Osteoblast (primary cell): Measurements from ENCODE around the gene MRPL14. TPM values are rescaled to one million over a fixed set of nuclear protein-coding genes. Genes with fewer than 3 reads are reported as not detected.

Experiments used
- DNase-seq: peaks from one replicate; pipeline ENCODE4 v3.0.0; 2011; ENCODE audit warnings: low spot score, mixed read lengths; ENCODE audit not compliant: insufficient read length; ENCODE audit errors: missing footprints
- H2AFZ ChIP-seq: 2 replicates; pipeline ENCODE4 v1.6.0; 2011; ENCODE audit warnings: mild to moderate bottlenecking, low read length
- H3K27ac ChIP-seq: 2 replicates; pipeline ENCODE4 v1.5.1; 2011; ENCODE audit warnings: mild to moderate bottlenecking, low read depth, low read length, moderate library complexity
- H3K27me3 ChIP-seq: 2 replicates; pipeline ENCODE4 v1.6.0; 2012; ENCODE audit warnings: mild to moderate bottlenecking, control low read depth, inconsistent platforms, low read length, moderate library complexity; ENCODE audit not compliant: insufficient read depth
- H3K36me3 ChIP-seq: 2 replicates; pipeline ENCODE4 v1.5.1; 2011; ENCODE audit warnings: mild to moderate bottlenecking, low read length, control low read depth, moderate library complexity; ENCODE audit not compliant: insufficient read depth
- H3K4me1 ChIP-seq: 2 replicates; pipeline ENCODE4 v1.5.1; 2011; ENCODE audit warnings: mild to moderate bottlenecking, low read length, control low read depth, moderate library complexity; ENCODE audit not compliant: insufficient read depth
- H3K4me2 ChIP-seq: 2 replicates; pipeline ENCODE4 v1.6.0; 2011; ENCODE audit warnings: mild to moderate bottlenecking, low read length; ENCODE audit not compliant: insufficient read depth
- H3K4me3 ChIP-seq: fragments of 200-600 bp; sonication (generic); 3 replicates; pipeline ENCODE4 v1.5.1; 2012; ENCODE audit warnings: mild to moderate bottlenecking, low read length, inconsistent platforms; ENCODE audit not compliant: insufficient read depth
- H3K79me2 ChIP-seq: 2 replicates; pipeline ENCODE4 v1.6.0; 2012; ENCODE audit warnings: mild to moderate bottlenecking, low read length, control low read depth, inconsistent platforms; ENCODE audit not compliant: insufficient read depth
- H3K9me3 ChIP-seq: 2 replicates; pipeline ENCODE4 v1.5.1; 2011; ENCODE audit warnings: low read depth, low read length, control low read depth
- H4K20me1 ChIP-seq: 2 replicates; pipeline ENCODE4 v1.6.0; 2012; ENCODE audit warnings: mild to moderate bottlenecking, low read length, control low read depth; ENCODE audit not compliant: insufficient read depth
- total RNA-seq: library from RNA; depleted of rRNA; stranded (reverse); fragments of >200 nt; gene quantifications from 2 replicates; pipeline ENCODE4 v1.2.3, GENCODE V29; 2012
- TF ChIP-seq, protein P1 (sequence below): IDR thresholded peaks from 2 replicates; pipeline ENCODE4 v1.5.1; 2011; ENCODE audit warnings: mild to moderate bottlenecking, low read depth, low read length, moderate library complexity; ENCODE audit errors: extremely low read depth

MRPL14 gene
- total RNA-seq, 1 donor = 49.9 TPM

DNA sequence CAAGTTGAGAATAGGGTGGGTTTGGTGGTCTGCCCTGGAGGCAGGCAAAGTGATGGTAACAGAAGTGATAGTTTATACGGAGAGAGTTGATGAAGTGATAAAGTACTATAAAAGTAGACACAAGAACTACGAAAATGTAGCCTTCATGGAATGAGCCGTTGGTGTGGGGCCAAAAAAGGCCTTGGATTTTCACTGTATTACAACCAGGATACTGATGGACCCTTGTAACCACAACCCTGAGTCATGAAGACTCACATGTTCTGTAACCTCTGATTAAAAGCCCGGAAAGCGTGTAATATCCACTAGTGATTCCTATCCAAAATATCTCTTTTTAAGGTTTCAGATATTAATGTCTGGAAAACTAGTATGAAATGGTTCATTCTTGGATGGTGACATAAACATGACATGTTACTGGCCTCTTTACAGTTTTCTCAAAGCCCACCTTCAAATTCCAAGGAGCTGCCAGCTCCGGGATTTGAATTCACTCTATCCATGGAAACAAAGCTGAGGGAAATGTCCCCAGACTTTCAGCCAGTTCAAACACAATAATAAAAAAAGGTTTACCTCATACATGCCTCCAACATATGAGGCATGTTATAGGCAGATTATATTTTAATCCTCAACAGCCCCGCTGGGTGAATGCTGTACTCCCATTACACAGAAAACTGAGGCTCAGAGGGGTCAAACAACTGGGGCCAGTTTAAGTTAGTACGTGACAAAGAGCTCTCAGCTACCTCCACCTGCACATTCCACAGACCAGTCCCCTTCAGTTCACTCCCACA is 55.4 kb downstream of the MRPL14 start:
- peak overlapping the region; percentile 98 for H3K27ac ChIP-seq
- H3K4me3 ChIP-seq = peak overlapping the region; percentile 16
- peak overlapping the region; percentile 70 for H3K4me2 ChIP-seq
- peak; percentile 98 for DNase-seq
- H2AFZ ChIP-seq = peak overlapping the region; percentile 70
- H3K4me1 ChIP-seq = peaks cover 50% of the 10 kb centered on the region
- no peaks in the 10 kb centered on the region for H3K9me3 ChIP-seq
- no peaks in the 10 kb centered on the region for H4K20me1 ChIP-seq
- TF ChIP-seq, protein P1, sequence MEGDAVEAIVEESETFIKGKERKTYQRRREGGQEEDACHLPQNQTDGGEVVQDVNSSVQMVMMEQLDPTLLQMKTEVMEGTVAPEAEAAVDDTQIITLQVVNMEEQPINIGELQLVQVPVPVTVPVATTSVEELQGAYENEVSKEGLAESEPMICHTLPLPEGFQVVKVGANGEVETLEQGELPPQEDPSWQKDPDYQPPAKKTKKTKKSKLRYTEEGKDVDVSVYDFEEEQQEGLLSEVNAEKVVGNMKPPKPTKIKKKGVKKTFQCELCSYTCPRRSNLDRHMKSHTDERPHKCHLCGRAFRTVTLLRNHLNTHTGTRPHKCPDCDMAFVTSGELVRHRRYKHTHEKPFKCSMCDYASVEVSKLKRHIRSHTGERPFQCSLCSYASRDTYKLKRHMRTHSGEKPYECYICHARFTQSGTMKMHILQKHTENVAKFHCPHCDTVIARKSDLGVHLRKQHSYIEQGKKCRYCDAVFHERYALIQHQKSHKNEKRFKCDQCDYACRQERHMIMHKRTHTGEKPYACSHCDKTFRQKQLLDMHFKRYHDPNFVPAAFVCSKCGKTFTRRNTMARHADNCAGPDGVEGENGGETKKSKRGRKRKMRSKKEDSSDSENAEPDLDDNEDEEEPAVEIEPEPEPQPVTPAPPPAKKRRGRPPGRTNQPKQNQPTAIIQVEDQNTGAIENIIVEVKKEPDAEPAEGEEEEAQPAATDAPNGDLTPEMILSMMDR = no peak
- H3K27me3 ChIP-seq = no peaks in the 10 kb centered on the region
- no peaks in the 10 kb centered on the region for H3K79me2 ChIP-seq
- H3K36me3 ChIP-seq = no peaks in the 10 kb centered on the region

GRCh38 chr6:44068607-44069296 is 58.5 kb downstream of the MRPL14 start:
- no peak overlapping the region for H2AFZ ChIP-seq
- H3K9me3 ChIP-seq = no peaks in the 10 kb centered on the region
- H3K36me3 ChIP-seq = no peaks in the 10 kb centered on the region
- no peaks in the 10 kb centered on the region for H3K79me2 ChIP-seq
- no peak overlapping the region for H3K4me2 ChIP-seq
- peaks cover 64% of the 10 kb centered on the region for H3K4me1 ChIP-seq
- DNase-seq = no peak
- no peaks in the 10 kb centered on the region for H3K27me3 ChIP-seq
- no peak overlapping the region for H3K4me3 ChIP-seq
- TF ChIP-seq, protein P1 = no peak
- H3K27ac ChIP-seq = no peak overlapping the region
- H4K20me1 ChIP-seq = no peaks in the 10 kb centered on the region

GRCh38 chr6:44067173-44068139 is 59.8 kb downstream of the MRPL14 start:
- no peak overlapping the region for H3K4me3 ChIP-seq
- TF ChIP-seq, protein P1 = no peak
- no peaks in the 10 kb centered on the region for H3K9me3 ChIP-seq
- no peaks in the 10 kb centered on the region for H3K36me3 ChIP-seq
- H3K27me3 ChIP-seq = no peaks in the 10 kb centered on the region
- H3K79me2 ChIP-seq = no peaks in the 10 kb centered on the region
- no peak overlapping the region for H3K4me2 ChIP-seq
- H3K27ac ChIP-seq = peak overlapping the region; percentile 99
- peaks cover 56% of the 10 kb centered on the region for H3K4me1 ChIP-seq
- no peaks in the 10 kb centered on the region for H4K20me1 ChIP-seq
- DNase-seq = peak; percentile 72
- H2AFZ ChIP-seq = no peak overlapping the region
